Measurements from ENCODE around the gene GFER. TPM values are rescaled to one million over a fixed set of nuclear protein-coding genes. Genes with fewer than 3 reads are reported as not detected.
"Not testable (repeated sequence)": the region's sequence is repeated elsewhere in the genome, so short reads cannot be mapped to it uniquely, and the experiment has no call there.

GFER gene
- total RNA-seq, 1 donor from 2014 or later, result 34.3 TPM

- DNase-seq (ENCODE audit: low spot score), result not testable (repeated sequence)
Observed at GRCh38 chr16:1957434-1958142, 26.4 kb upstream of the GFER start.

DNA sequence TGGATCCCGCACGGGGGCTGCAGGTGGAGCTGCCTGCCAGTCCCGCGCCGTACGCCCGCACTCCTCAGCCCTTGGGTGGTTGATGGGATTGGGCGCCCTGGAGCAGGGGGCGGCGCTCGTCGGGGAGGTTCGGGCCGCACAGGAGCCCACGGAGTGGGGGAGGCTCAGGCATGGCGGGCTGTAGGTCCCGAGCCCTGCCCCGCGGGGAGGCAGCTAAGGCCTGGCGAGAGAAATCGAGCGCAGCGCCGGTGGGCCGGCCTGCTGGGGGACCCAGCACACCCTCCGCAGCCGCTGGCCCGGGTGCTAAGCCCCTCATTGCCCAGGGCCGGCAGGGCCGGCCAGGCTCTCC, 25.9 kb upstream of the GFER start:
- not testable (repeated sequence) for DNase-seq (ENCODE audit: low spot score)

DNA sequence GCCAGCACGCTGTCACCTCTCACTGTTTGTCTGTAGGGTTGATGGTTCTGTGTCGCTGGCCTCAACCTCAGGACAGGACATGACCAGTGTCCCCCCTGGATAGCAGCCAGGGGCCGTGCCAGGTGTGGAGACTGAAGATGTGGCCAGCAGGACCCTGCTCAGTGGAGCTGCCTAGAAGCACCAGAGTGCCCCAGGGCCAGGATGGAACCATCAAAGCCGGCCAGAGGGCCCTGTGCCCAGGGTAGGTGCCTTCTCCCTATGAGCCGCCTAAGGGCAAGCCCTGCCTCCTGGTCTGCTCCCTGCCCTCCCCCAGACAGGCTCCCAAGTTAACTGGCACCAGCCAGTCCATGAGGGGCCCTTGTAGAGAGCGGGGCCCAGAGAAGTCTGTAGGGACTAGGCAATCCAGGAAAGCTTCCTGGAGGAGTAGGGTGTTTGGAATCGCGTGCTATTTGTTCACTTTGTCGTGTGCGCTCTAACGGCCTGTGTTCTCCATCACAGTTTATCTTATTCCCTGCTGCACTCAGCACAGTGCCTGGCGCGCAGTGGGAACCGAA, 25.2 kb upstream of the GFER start:
- DNase-seq (ENCODE audit: low spot score), result no peak

GRCh38 chr16:1959269-1960039, 24.5 kb upstream of the GFER start, which contains the start of gene NDUFB10:
Gene NDUFB10 (plus strand): TSS chr16:1959538. CDS start chr16:1959625, 87 bp downstream.
- DNase-seq (ENCODE audit: low spot score), result peak; percentile 92

DNA sequence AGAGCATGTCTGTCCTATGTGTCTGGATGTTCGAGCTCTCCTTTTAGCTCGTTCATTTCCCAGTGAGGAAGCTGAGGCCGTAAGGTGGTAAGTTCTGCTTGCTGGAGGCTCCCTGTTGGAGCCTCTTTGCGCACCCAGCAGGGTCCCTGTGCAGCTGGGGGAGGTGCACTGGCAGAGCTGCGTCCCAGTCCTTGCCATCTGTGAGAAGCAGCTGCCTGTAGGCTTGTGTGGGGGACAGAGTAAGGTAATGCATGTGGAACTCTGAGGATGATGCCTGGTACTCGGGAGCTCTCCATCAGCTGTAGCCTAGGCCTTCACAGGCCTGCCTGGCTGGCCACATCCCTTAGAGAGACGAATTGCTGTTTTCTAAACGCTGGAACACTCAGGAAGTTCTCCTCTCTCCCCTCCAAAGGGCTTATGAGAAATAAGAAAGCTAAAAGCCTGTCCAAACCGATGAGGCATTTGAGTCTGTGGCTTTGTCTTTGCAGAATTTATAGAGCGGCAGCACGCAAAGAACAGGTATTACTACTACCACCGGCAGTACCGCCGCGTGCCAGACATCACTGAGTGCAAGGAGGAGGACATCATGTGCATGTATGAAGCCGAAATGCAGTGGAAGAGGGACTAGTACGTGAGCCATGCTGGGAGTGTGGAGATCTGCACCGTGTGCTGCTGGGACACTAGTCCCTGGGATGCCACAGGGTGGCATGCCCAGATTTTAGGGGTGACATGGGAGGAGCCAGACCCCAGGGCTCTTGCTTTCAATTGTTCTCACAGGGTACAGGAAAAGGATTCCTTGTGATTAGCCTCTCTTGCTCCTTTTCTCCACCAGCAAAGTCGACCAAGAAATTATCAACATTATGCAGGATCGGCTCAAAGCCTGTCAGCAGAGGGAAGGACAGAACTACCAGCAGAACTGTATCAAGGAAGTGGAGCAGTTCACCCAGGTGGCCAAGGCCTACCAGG, 23.0 kb upstream of the GFER start:
- DNase-seq (ENCODE audit: low spot score), result no peak

DNA sequence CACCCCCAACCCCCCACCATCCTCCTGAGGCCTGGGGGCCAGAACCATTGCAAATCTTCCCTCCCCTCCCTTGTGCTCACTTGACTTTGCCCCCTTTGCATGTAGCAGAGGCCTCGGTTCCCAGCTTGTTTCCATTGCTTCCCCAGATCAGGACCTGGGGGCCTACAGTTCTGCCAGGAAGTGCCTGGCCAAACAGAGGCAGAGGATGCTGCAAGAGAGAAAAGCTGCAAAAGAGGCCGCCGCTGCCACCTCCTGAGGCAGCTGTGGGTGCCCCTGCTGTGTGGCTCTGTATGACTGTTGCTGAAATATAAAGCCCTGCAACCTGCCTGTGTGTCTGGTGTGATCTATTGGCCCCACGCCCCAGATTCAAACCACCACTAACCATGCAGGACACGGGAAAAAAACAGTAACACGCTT, 22.3 kb upstream of the GFER start:
- DNase-seq (ENCODE audit: low spot score), result no peak

DNA sequence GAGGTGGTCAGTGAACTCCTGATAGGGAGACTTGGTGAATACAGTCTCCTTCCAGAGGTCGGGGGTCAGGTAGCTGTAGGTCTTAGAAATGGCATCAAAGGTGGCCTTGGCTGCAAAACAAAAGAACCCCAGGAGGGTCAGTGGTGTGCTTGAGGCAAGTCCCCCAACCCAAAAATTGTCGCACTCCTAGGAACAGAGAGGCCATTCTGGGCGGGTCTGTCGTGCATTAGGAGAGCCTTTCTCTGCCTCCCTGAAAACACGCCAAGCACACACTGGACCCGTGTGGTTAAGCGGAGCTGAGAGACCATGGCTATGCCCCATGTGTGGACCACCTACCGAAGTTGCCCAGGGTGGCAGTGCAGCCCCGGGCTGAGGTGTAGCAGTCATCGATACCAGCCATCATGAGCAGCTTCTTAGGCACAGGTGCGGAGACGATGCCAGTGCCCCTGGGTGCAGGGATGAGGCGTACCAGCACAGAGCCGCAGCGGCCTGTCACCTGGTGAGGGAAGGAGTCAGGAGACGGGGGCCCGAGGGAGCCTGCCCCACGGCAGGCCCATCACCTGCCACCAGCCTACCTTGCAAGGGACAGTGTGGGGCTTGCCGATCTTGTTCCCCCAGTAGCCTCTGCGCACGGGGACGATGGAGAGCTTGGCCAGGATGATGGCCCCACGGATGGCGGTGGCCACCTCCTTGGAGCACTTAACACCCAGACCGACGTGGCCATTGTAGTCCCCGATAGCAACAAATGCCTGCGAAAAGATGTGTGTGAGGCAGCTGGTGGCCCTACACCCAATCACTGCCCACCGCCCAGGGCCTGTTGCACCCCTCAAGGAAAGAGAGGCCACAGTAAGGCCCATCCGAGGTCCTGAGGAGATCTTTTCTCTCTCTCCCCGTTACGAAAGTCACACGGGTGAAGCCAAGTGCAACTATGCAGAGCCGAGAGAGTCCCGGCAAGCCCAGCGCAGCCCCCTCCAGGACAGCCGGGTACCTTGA, 21.5 kb upstream of the GFER start:
- DNase-seq (ENCODE audit: low spot score), result not testable (repeated sequence)

- no peak for DNase-seq (ENCODE audit: low spot score)
Observed at GRCh38 chr16:1963806-1964505, 20.0 kb upstream of the GFER start.

- DNase-seq (ENCODE audit: low spot score), result peak; percentile 99
Observed at GRCh38 chr16:1964506-1965395, 19.2 kb upstream of the GFER start, which contains the start of gene RPS2. Gene RPS2 (minus strand): TSS chr16:1964826. CDS start chr16:1964625, 201 bp downstream.

DNA sequence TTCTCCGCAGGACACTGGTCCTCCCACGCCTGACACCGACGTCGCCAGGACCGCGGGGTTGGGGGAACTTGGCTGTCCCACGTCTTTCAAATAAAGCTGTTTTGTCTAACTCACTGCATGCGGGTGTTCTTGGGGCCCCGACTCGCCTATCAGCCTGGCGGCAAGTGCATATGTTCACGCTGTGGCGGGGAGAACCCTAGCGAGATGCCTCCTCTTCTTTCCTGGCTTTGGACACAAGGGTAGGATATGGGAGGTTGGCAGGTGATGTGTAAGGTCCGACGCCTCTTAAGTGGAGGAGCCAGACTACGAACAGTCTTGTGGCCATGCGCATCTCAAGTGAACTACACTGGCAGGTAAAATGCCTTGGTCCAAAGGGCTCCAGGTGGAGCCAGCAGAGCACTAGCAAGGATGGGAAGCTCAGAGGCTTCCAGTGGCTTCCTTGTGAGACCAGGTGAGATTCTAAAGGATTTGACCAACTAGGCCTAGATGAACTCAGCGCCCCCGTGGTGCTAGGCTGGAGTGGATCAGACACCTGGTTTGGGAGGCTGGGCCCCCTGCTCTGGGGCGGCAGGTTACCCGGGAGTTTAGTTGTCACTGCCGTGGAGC, 18.5 kb upstream of the GFER start:
- no peak for DNase-seq (ENCODE audit: low spot score)

GRCh38 chr16:1966460-1966859, 17.5 kb upstream of the GFER start, which contains the start of gene RNF151:
Gene RNF151 (plus strand): TSS chr16:1966856. CDS start chr16:1966882, 26 bp downstream.
- DNase-seq (ENCODE audit: low spot score), result no peak

DNA sequence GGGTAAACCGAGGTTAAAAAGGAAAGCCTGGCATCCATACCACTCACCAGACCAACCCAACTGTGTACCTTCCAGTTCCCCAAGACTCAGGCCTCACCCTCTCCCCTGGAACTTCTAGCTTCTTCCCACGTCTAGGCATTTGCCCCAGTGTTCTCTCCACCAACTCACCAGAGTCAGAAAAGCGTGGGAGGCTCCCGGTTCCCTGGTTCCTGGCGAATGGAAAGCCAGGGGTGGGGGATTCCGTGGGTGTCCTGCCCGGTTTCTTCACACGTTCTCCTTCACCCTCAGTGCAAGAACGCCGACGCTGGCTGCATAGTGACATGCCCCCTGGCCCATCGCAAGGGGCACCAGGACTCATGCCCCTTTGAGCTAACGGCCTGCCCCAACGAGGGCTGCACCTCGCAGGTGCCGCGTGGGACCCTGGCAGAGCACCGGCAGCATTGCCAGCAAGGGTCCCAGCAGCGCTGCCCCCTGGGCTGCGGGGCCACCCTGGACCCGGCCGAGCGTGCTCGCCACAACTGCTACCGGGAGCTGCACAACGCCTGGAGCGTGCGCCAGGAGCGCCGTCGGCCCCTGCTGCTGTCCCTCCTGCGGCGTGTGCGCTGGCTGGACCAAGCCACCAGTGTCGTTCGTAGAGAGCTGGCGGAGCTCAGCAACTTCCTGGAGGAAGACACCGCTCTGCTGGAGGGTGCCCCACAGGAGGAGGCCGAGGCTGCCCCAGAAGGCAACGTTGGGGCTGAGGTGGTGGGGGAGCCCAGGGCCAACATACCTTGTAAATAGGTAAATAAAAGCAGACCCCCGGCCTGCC, 15.6 kb upstream of the GFER start:
- no peak for DNase-seq (ENCODE audit: low spot score)

DNA sequence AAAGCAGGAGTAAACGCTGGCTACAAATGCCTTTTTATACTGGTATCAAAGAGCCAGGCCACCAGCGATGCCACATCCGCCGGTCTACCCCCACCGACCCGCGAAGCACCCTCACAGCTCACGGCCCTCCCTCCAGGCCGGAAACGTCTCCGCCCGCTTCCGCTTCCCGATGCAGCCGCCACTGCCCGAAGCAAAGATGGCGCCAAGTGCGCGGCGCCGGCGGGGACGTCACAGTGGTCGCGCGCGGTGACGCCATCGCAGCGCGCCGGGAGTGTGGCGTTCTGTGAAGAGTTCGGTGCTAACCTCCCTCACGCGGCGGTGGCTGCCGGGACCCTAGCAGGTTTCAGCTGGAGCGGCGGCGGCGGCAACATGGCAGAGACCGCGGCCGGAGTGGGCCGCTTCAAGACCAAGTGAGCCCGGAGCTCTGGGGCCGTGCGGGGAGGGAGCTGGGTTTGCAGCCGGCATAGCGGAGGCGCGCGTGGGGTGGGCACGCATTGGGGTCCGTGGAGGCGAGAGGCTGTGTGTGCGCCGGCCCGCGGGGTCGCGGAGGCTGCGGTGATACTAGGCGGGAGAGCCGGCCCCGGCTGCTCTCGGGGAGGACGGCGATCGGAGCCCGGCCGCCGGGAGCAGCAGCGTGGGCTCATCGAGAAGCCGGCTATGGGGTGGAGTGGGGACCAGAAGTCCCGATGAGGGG, 12.1 kb upstream of the GFER start, which contains the start of gene TBL3:
Gene TBL3, plus strand, starts transcription at position 258 of the 694 bp plus-strand sequence. Its CDS starts 112 bp downstream, at position 370.
- DNase-seq (ENCODE audit: low spot score), result peak; percentile 94

DNA sequence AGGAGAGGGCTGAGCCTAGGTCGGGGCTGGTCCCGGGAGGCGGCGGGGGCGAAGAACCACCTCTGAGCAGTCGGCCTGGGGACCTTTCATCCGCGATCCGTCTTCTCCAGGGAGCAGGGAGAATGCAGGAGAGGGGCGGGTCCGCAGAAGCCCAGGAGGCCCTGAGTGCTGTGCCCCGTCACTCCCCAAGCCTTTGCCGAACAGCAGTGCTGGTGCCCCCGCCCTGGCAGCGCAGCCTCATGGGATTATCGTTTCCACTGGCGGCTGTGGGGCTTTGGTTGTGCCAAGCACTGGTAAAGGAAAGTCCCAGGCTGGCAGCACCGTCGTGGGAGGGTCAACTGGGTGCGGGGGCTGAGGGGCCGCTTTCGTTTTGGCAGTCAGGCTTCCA, 11.5 kb upstream of the GFER start:
- DNase-seq (ENCODE audit: low spot score), result no peak

DNA sequence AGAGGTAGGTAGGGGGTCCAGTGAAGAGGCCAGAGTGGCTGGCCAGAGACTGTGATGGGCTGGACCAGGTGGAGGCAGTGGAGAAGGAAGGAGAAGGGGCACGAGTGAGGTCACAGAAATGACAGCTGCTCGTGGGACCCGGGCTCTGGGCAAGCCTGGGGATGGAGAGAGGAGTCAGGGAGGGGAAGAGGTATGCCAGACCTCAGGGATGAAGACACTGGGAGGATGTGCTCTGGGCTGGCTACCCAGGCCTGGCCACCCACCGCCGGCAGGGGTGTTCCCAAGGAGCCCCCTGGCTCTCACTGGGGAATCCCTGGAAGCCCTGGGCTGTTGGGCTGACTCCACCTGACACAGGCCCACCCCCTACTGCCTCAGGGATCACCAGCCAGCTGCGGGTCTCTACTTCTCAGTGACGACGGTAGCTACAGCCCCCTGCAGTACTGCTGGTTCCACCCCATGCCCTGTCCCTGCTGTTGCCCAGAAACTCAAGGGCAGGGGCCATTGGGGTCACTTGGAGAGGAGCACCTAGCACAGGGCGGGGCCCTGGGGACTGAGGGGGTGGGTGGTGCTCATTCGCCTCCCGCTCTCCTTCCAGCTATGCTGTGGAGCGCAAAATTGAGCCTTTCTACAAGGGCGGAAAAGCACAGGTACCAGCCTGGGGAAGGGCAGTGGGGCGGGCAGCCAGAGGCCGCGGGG, 10.4 kb upstream of the GFER start:
- DNase-seq (ENCODE audit: low spot score), result no peak
